Smooth muscle cell of the brain vasculature (primary cell): ENCODE measurements around the gene FAM222B.
A peak's percentile ranks its signal among the peaks of the same experiment; 100 is the strongest.

ENCODE experiments used
- DNase-seq: peaks from one replicate; pipeline ENCODE4 v3.0.0-alpha.2; 2012; ENCODE audit warnings: low read depth, low spot score

Gene FAM222B

GRCh38 chr17:28774206-28774605 is 68.4 kb downstream of the FAM222B start:
- no peak for DNase-seq

- no peak for DNase-seq
These were observed 68.9 kb downstream of the FAM222B start for GRCh38 chr17:28773736-28774135.

GRCh38 chr17:28765038-28765437 is 77.6 kb downstream of the FAM222B start:
- DNase-seq, result no peak

- DNase-seq, result no peak
These were observed 78.8 kb downstream of the FAM222B start for GRCh38 chr17:28763804-28764266.

GRCh38 chr17:28763137-28763799 is 79.3 kb downstream of the FAM222B start:
- no peak for DNase-seq

GRCh38 chr17:28760601-28761562 is 81.7 kb downstream of the FAM222B start:
- DNase-seq, result no peak

GRCh38 chr17:28759256-28759865 is 83.2 kb downstream of the FAM222B start:
- DNase-seq, result no peak

GRCh38 chr17:28758411-28759121 is 84.0 kb downstream of the FAM222B start:
- DNase-seq, result no peak

- DNase-seq, result no peak
These were observed 86.4 kb downstream of the FAM222B start for GRCh38 chr17:28756049-28756804.

GRCh38 chr17:28755486-28755885 is 87.1 kb downstream of the FAM222B start:
- DNase-seq, result no peak

GRCh38 chr17:28751600-28752366 is 90.8 kb downstream of the FAM222B start:
- no peak for DNase-seq

- DNase-seq, result peak; percentile 85
These were observed 92.2 kb downstream of the FAM222B start for GRCh38 chr17:28750178-28751047.

- no peak for DNase-seq
These were observed 92.9 kb downstream of the FAM222B start for GRCh38 chr17:28749516-28750177.

- DNase-seq, result no peak
These were observed 93.6 kb downstream of the FAM222B start for GRCh38 chr17:28748852-28749515.

- no peak for DNase-seq
These were observed 94.5 kb downstream of the FAM222B start for GRCh38 chr17:28747801-28748750.

GRCh38 chr17:28747051-28747691 is 95.4 kb downstream of the FAM222B start:
- no peak for DNase-seq
